ENCODE data around the gene NID1.

GRCh38 chr1:236086537-236086936, 21.6 kb upstream of the NID1 start:
- TF ChIP-seq CTCF (IDR thresholded peaks at IDR 0.05; ENCODE audit: low read depth, low read length, missing input control): no peak
- no peak for TF ChIP-seq RAD21 (IDR thresholded peaks at IDR 0.05)
- no peak for TF ChIP-seq EGR1 (IDR thresholded peaks at IDR 0.05; ENCODE audit: low read depth in 2 of 2)
- TF ChIP-seq MAX (IDR thresholded peaks at IDR 0.05): no peak
- no peak for TF ChIP-seq GABPA (IDR thresholded peaks at IDR 0.05 in 1 of 2, conservative IDR thresholded peaks at IDR 0.05 in 1 of 2)
- no peak for TF ChIP-seq REST (IDR thresholded peaks at IDR 0.05)
